HG03139 (cell line): Measurements from ENCODE around the gene MRPS2.
"Not testable (repeated sequence)": the region's sequence is repeated elsewhere in the genome, so short reads cannot be mapped to it uniquely, and the experiment has no call there.

Experiments used
- ATAC-seq: cut with Tn5 transposase; IDR thresholded peaks from one replicate; pipeline ENCODE4 v1.9.1; 2021; ENCODE audit not compliant: unreplicated experiment

The MRPS2 gene

DNA sequence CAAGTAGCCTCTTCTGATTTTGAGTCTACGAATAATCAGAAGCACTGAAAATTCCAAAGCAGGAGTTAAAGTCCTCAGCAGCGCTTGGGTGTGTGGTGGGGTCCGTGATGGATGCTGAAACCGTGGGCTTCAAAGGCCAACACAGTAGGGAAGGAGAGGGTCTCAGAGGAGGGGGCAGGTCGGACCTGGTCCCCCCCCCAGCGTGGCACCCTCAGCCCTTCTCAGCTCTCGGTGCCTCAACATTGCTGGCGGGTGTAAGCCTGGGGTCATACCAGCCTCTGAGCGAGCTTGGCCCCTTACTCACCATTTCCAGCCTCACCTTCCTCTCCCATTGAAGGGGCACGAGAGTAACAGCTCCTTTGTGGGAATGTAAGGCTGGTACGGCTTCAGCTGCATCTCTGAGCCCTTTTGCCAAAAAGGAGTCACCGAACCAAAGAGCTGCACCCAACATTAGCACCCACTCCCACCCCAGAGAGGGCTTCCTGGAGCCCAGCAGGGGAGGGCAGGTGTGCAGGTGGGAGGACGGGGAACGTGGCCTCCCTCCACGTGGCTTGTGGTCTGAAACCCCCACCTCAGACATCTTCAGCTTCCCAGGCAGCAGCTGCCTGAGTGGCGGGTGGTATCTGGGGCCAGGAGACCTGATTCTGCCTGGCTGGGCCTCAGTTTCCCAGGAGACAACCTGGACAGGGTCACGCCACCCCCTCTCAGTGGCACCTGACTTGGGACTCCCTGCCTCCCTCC, 14.0 kb downstream of the MRPS2 start:
- no peak for ATAC-seq

DNA sequence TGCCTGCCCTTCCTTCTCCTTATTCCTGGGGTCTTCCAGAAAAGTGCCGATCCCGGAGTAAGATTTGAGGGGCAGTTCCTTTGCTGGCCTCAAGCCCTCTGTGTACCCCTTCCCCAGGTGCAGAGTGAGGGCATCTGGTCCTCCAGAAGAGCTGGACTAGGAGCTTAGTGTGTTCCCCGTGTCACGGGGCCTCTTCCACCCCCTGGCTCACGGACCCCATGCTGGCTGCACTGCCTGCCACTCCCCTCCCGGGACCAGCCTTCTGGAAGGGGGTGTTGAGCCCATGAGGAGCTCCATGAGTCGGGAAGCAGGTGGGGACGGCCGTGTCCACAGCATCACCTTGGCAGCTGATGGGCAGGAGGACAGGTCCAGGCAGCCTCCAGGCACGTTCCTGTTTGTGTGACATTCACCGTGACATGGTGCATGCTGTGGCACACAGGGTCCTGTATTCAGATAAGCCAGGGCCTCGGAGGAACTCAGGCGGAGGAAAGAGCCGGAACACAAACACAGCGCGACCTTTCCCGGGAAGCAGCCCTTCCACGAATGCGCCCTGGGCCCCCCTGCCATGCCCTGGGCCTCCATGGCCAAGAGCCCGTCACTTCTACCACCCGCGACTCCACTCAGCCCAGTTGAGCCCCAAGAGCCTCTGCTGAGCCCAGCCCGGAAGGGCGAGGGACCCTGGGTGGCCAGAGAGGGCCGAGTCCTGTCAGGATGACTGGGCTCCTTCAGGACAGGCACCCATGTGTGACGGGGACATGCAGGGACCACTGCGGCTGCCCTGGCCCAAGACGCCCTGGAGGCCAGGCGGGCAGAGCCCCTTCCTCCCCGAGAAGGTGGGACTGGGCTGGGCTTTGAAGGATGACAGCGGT, 14.8 kb downstream of the MRPS2 start:
- ATAC-seq: no peak

DNA sequence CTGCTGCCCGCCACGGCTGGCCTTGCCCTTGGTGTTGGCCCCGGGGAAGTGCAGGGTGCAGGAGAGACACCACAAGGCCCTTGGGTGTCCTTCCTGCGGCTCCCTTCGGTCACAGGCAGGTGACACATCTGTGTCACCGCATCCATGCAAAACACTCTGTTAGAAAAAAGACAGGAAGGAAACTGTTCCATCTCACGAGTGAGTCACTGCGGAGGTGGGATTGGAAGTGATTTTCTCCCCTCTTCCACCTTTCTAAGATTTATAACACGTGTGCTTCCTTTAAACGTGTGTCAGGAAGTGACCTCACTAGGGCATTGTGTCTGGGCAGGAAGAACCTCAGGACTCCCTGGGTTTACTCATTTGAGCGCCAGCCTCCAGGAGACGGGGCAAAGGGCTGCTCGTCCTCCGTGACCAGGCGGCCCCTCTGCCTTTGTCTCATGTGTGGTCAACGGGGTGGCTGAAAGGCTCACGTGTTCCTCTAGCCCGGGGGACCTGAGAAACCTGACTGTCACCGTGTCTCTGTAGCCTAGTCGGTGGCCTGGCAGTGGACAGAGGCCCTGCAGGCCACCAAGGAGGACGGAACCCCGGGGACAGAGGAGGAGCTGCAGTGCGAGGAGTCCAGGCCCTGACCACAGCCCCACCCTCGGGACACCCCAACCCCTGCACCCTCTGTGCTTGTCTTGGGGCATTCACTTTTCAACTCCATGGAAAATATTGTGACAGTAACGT, 15.8 kb downstream of the MRPS2 start:
- ATAC-seq: no peak

GRCh38 chr9:135517407-135517822, 16.9 kb downstream of the MRPS2 start:
- no peak for ATAC-seq

GRCh38 chr9:135519179-135519971, 18.9 kb downstream of the MRPS2 start:
- no peak for ATAC-seq

DNA sequence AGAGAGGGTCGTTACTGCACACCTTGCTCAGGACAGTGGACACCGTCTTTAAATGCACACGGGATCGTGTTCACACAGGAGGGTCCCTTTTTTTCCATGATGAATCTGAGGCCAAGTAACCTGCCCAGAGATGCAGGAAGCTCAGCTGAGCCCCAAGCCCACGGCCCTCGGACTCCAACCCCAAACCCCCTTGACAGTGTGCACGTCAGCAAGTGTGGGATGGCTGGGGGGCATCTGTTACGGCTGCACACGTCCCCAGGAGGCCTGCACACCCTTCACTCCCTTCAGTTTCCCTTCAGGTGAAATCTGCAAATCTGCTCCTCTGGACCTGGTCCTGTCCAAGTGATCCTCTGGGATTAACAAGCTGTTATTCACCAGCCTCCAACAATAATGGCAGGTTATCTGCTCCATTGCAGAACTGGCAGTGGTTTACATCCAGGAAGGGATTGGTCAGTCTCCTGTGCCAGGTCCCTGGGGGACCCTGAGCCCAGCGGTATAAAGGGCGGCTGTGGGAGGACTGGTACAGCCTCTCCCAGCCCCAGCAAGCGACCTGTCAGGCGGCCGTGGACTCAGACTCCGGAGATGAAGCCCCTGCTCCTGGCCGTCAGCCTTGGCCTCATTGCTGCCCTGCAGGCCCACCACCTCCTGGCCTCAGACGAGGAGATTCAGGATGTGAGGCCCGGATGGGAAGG, 20.6 kb downstream of the MRPS2 start, which contains the start of gene LCN1:
LCN1 (plus strand) TSS at position 525 of the 692 bp plus-strand sequence; CDS start at position 583, 58 bp downstream.
- ATAC-seq: no peak

DNA sequence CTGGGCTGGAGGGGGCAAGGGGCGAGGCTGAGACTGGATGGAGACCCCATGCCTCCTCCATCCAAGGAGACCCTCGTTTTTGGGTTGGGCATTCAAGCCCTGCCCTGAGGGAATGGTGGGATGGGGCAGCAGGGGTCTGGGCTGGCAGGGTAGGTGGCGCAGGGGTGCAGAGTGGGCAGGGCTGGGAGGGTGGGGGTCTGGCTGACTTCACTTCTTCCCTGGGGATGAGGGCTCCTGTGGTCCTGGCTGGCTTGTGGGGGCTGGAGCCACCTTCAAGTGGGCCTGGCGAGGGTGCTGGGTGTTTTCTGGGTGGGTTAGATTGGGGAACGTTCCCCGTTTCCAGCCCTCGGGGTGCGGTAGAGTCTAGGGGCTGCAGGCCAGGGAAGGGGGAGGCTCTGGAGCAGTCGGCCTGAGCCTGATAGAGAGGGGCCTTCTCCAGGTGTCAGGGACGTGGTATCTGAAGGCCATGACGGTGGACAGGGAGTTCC, 21.2 kb downstream of the MRPS2 start:
- ATAC-seq: no peak

GRCh38 chr9:135522137-135522877, 21.8 kb downstream of the MRPS2 start:
- ATAC-seq: no peak

- no peak for ATAC-seq
Measured at GRCh38 chr9:135522931-135523330, 22.4 kb downstream of the MRPS2 start.

DNA sequence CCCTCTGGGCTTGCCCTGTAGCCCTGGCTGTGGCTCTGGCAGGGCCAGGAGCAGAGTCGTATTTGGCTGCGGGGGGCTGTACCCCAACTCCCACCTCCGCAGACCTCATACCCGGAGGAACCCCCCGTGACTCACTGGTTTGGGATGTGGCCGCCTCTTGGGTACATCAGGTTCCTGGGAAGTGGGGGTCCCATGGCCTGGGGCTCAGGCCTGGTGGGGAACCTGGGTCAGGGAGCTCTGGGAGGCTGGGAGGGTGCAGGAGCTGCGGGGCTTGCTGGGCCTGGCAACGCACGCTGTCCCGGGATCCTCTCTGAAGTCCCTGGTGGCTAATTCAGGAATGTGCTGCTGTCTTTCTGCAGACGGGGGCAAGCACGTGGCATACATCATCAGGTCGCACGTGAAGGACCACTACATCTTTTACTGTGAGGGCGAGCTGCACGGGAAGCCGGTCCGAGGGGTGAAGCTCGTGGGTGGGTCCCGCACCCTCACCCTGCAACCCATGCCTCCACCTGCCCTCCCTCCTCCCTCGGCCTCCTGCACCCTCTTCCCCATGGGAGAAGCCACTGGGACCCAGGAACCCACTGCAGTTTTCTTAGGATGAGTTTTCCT, 23.1 kb downstream of the MRPS2 start:
- no peak for ATAC-seq

DNA sequence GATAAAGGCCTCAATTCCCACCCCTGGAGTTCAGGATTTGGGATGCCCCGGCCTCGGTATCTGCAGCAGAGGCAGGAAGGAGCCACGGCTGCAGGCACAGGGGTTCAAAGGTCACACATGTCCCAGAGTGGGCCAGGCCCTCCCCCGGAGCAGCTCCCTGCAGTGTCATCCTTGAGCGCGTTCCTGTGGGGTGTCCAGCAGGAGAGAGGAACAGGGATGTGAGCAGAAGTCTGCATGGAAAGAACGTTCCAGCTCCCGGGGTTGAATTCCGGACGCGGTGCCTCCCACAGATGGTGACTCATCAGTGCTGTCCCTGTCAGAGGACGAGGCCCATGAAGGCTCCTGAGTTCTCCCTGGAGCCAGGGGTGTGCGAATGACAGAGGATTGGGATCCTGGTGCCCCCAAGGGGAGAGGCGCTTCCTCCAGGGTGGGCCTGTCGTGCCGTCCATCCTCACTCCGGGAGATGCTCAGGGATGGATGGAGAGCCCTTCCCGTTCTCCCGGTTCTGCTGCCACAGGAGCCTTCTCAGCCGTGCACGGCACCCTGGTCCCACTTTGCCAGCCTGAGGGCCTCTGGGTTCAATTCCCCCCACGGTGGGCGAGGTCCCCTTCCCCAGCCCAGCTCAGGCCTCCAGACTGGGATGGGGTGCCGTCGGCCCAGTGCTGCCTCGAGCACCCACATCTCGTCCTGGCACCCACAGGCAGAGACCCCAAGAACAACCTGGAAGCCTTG, 23.8 kb downstream of the MRPS2 start:
- no peak for ATAC-seq

- no peak for ATAC-seq
Measured at GRCh38 chr9:135525241-135526088, 25.0 kb downstream of the MRPS2 start.

DNA sequence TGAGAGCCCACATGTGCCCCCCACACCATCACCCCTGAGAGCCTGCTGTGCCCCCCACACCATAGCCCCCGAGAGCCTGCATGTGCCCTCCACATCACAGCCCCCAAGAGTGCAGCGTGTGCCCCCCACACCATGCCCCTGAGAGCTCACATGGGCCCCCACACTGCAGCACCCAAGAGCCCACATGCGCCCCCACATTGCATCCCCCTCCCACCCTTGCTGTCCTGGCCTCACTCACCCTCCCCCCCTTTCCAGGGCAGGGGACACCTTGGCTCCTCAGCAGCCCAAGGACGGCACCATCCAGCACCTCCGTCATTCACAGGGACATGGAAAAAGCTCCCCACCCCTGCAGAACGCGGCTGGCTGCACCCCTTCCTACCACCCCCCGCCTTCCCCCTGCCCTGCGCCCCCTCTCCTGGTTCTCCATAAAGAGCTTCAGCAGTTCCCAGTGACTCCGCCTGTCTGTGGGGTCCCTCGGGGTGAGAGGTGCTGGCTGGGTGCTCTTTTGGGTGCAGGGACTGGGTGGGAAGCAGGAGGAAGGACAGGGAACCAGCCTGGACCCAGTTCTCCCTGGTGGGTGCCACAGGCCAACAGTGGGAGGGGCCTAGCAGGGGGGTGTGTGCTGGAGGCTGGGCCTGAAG, 25.7 kb downstream of the MRPS2 start:
- ATAC-seq: no peak

DNA sequence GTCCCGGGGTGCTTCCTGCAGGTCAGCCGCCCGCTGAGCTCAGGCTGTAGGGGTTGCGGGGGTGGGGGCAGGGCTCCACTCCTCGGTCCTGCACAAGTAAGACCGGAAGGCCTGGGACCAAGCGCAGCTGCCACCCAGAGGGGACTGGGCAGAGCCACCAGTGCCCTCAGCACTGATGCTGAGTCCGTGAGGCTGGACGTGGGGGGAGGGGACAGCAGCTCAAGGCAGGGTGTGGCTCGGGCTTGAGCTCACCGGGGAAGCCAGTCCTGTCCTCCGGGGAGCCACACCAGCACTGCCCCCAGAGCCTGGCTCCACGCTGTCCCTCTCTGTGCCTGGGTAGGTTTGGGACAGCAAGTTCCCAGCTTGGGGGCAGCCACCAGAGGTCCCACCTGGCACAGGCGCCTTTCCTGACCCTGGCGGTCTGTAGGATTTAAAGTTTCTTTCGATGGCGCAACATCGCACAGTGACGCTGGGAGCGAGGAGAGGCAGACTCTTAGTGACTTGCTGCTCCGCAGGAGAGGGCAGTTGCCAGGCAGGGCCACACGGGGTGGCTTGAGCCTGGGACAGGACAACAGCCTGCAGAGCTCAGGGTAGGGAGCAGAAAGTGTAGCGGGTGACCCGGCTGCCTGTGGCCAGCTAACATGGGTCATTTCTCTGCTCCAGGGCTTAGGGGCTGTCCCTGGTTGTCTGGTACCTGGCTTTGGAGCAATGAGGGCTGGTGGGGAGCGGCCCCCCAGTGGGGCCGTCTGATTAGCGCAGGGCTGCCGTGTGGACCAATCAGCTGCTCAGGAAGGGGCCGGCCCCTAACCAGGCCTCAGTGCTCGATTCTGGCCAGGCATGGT, 26.5 kb downstream of the MRPS2 start:
- ATAC-seq: no peak

DNA sequence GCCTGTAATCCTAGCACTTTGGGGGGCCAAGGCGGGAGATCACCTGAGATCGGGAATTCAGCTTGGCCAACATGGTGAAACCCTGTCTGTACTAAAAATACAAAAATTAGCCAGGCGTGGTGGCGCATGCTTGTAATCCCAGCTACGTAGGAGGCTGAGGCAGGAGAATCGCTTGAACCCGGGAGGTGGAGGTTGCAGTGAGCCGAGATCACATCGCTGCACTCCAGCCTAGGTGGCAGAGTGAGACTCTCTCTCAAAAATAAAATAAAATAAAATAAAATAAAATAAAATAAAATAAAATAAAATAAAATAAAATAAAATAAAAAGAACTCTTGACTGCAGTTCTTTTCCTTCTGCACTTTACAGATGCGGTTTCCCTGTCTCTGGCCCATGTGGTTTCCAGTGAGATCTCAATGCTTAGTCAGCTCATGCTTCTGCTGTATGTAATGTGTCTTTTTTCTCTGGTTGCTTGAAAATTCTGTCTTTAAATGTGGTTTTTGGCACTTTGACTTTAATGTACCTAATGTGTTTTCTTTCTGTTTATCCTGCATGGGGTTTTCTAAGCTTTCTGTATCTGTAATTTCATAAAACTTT, 28.5 kb downstream of the MRPS2 start:
- ATAC-seq: not testable (repeated sequence)
